ENCODE measurements around the gene RNU5B-1. TPM values are rescaled to one million over a fixed set of nuclear protein-coding genes. Genes with fewer than 3 reads are reported as not detected.

RNU5B-1 gene
- total and polyA plus RNA-seq, 9 of the 15 experiments (the other 6 are each of a cell fraction or from before 2014, with no cell fraction given): 14.2 TPM; not detected in 8

- TF ChIP-seq STAT5A (IDR thresholded peaks at IDR 0.05; ENCODE audit: borderline replicate concordance, low read length): peak; percentile 63
- peak; percentile 68 to 77; a peak in 3 of 4 replicates for TF ChIP-seq FOXA3 (CRISPR knock-in tag; conservative IDR thresholded peaks at IDR 0.05 in 1 of 2, IDR thresholded peaks at IDR 0.05 in 1 of 2)
- 0 out of 2 replicates have a peak, but pooled peaks have one; percentile 54 for TF ChIP-seq ZNF23 (CRISPR knock-in tag; IDR thresholded peaks at IDR 0.05)
- peak; percentile 90 for TF ChIP-seq DLX4 (CRISPR knock-in tag; IDR thresholded peaks at IDR 0.05)
- no peak for TF ChIP-seq SAFB2 (IDR thresholded peaks at IDR 0.05; ENCODE audit: borderline replicate concordance, low read depth, low read length, severe bottlenecking)
- TF ChIP-seq LARP7 (IDR thresholded peaks at IDR 0.05): no peak
- no peak for TF ChIP-seq CCNT2 (IDR thresholded peaks at IDR 0.05; ENCODE audit: borderline replicate concordance, extremely low read depth, insufficient read length, low read depth, low read length)
- no peak; the same call in 1 of the 2 replicates for TF ChIP-seq ZNF232 (CRISPR knock-in tag; IDR thresholded peaks at IDR 0.05)
- TF ChIP-seq ZFP91 (CRISPR knock-in tag; IDR thresholded peaks at IDR 0.05): 0 out of 2 replicates have a peak, but pooled peaks have one; percentile 23
- TF ChIP-seq NBN (IDR thresholded peaks at IDR 0.05; ENCODE audit: low read depth): peak; percentile 99
- peak; percentile 90 for TF ChIP-seq TOE1 (IDR thresholded peaks at IDR 0.05; ENCODE audit: borderline replicate concordance)
- peak; percentile 68; the same call in 1 of the 2 replicates for TF ChIP-seq TOE1 (CRISPR knock-in tag; IDR thresholded peaks at IDR 0.05; ENCODE audit: borderline replicate concordance, low read depth)
- no peak for TF ChIP-seq SMARCE1 (IDR thresholded peaks at IDR 0.05)
- TF ChIP-seq ZNF354B (CRISPR knock-in tag; IDR thresholded peaks at IDR 0.05): peak; percentile 88
- peak; percentile 98 for TF ChIP-seq ZBTB8A (IDR thresholded peaks at IDR 0.05; ENCODE audit: partially characterized antibody)
- TF ChIP-seq EHMT2 (IDR thresholded peaks at IDR 0.05): no peak; the same call in 1 of the 2 replicates
- TF ChIP-seq IFI16 (CRISPR knock-in tag; IDR thresholded peaks at IDR 0.05): no peak
- peak; percentile 98 for TF ChIP-seq HEY1 (CRISPR knock-in tag; IDR thresholded peaks at IDR 0.05; ENCODE audit: borderline replicate concordance)
- TF ChIP-seq ZBED1 (IDR thresholded peaks at IDR 0.05): peak; percentile 99
- no peak for TF ChIP-seq SRSF1 (IDR thresholded peaks at IDR 0.05; ENCODE audit: low read depth, low read length)
- 0 out of 2 replicates have a peak, but pooled peaks have one; percentile 18 for TF ChIP-seq ZBTB34 (CRISPR knock-in tag; IDR thresholded peaks at IDR 0.05)
- TF ChIP-seq ZNF124 (CRISPR knock-in tag; IDR thresholded peaks at IDR 0.05): no peak
- peak; percentile 95 for TF ChIP-seq TEAD4 (IDR thresholded peaks at IDR 0.05; ENCODE audit: low read length)
- no peak for TF ChIP-seq TEAD4 (CRISPR knock-in tag; IDR thresholded peaks at IDR 0.05; ENCODE audit: borderline replicate concordance)
- TF ChIP-seq FOXO4 (CRISPR knock-in tag; IDR thresholded peaks at IDR 0.05): peak; percentile 93
Measured at GRCh38 chr15:65304381-65305149, at the start of gene RNU5B-1 (continued).

Measured in K562 (cell line).